Right lobe of liver (tissue), 6 donors: ENCODE measurements around the gene SLC29A1. TPM values are rescaled to one million over a fixed set of nuclear protein-coding genes. Genes with fewer than 3 reads are reported as not detected.

Experiments used
- ATAC-seq, 4 donors: fragments of 200-7000 bp; cut with Tn5 transposase; one replicate each; pipeline ENCODE4 v1.9.1; 2020; ENCODE audit warnings: mild to moderate bottlenecking in 4 of 4, moderate library complexity in 4 of 4
- DNase-seq, 3 donors: peaks; one replicate each; pipeline ENCODE4 v3.0.0-alpha.2; 2020
- H3K27ac ChIP-seq, 3 donors: fragments of 200-600 bp; one replicate each; pipeline ENCODE4 v1.8.0; 2022
- H3K27me3 ChIP-seq, 2 donors: fragments of 200-600 bp; one replicate each; pipeline ENCODE4 v1.8.0; 2022
- H3K36me3 ChIP-seq, 4 donors: fragments of 200-600 bp; sonication (generic) in 1 of 4; one replicate each; pipeline versions ENCODE4 v1.5.1 to v1.8.0; 2017 to 2022; ENCODE audit warnings: control low read depth in 1 of 4
- H3K4me1 ChIP-seq, 4 donors: fragments of 200-600 bp; sonication (generic) in 1 of 4; one replicate each; pipeline versions ENCODE4 v1.5.1 to v1.8.0; 2017 to 2022; ENCODE audit warnings: control low read depth in 1 of 4
- H3K4me3 ChIP-seq, 3 donors: fragments of 200-600 bp; one replicate each; pipeline ENCODE4 v1.8.0; 2022
- H3K9me3 ChIP-seq, 4 donors: fragments of 200-600 bp; sonication (generic) in 1 of 4; one replicate each; pipeline versions ENCODE4 v1.5.1 to v1.8.0; 2017 to 2022; ENCODE audit warnings: control low read depth in 1 of 4
- CTCF ChIP-seq, 4 donors: fragments of 200-600 bp in 3 of 4; fragments of 450-650 bp in 1 of 4; IDR thresholded peaks; one replicate each; pipeline versions ENCODE4 v1.5.1 to v1.8.0; 2016 to 2022; ENCODE audit warnings: antibody characterized with exemption in 4 of 4, mild to moderate bottlenecking in 2 of 4
- POLR2A ChIP-seq: fragments of 450-650 bp; IDR thresholded peaks from one replicate; pipeline ENCODE4 v1.6.1; 2017; ENCODE audit warnings: antibody characterized with exemption, mild to moderate bottlenecking
- WGBS: methylation state at CpG from one replicate; pipeline ENCODE4 v1.1.6; 2018; ENCODE audit warnings: low coverage, low lambda C conversion rate; ENCODE audit not compliant: insufficient coverage; ENCODE audit errors: missing lambda C conversion rate; 5-methylcytosine and 5-hydroxymethylcytosine counted together
- intact Hi-C, 2 donors: fragments of 100-400 bp; cut with DNase I; formaldehyde crosslinking; loops; one replicate each; pipeline versions ENCODE4 v1.11.2 to v1.14.1; 2022
- total RNA-seq, 6 experiments: library from RNA; depleted of rRNA in 2 of 6; stranded (reverse); fragments of >200 nt in 2 of 6; fragmentation: NEBNext Ultra II Directional in 3 of 6; extraction: Animal tissue kit (Norgen Biotek cat#: 25700) in 3 of 6; gene quantifications; one replicate each; pipeline versions ENCODE4 v1.1.0 to v1.2.4, GENCODE V29; 2016 to 2023
- donor health status: DM: no; HTN: yes; CAD: no.
- donor health status: DM: no; HTN: no; CAD: no.
- donor health status: DM: no; HTN: no; CAD: no.
- donor health status: DM: no; HTN: yes; CAD: no.
- donor health status: DM: no; HTN: yes; CAD: no.

SLC29A1 gene
- total RNA-seq, 6 experiments from 2014 or later: 27.4 to 51.3 (median 31.4) TPM

GRCh38 chr6:44265007-44265721 lies 41.8 kb downstream of the SLC29A1 start, which contains the start of gene NFKBIE:
Gene NFKBIE, minus strand, starts transcription at chr6:44265551. Its CDS starts 205 bp downstream, at chr6:44265346.
- intact Hi-C loops: loop anchor here (5.0 kb wide), 1 partner anchor 72 kb away; no protein-coding TSS in a partner anchor
- TF ChIP-seq POLR2A: peak; percentile 94
- peak; percentile 13 to 24 (median 18) for TF ChIP-seq CTCF (IDR thresholded peaks at IDR 0.05)
- Histone ChIP-seq H3K9me3 (no peaks in the 10 kb centered on the region), H3K27ac (peak within 1 kb of the TSS; percentile 58 to 88 (median 81)), H3K4me3 (peak within 1 kb of the TSS; percentile 67 to 97 (median 86)), H3K27me3 (no peaks in the 10 kb centered on the region), H3K36me3 (peaks cover 0 to under 1% (median 0%) of the 10 kb centered on the region in 4 donors), H3K4me1 (peaks cover 0 to 16% (median 7%) of the 10 kb centered on the region in 4 donors)
- ATAC-seq: peak; percentile 82 to 95 (median 92)
- peak; percentile 97 to 99 (median 98) for DNase-seq
- WGBS: 1% methylated on average over 12 of the region's 72 CpGs

GRCh38 chr6:44265722-44266233 lies 42.4 kb downstream of the SLC29A1 start:
- Histone ChIP-seq H3K36me3 (no peaks in the 10 kb centered on the region), H3K27ac (peak overlapping the region; percentile 58 to 88 (median 81)), H3K9me3 (no peaks in the 10 kb centered on the region), H3K4me1 (peaks cover 0 to 16% (median 7%) of the 10 kb centered on the region in 4 donors), H3K27me3 (no peaks in the 10 kb centered on the region), H3K4me3 (peak overlapping the region in 2 of 3 donors; percentile 67 to 97)
- DNase-seq (peak in 1 of 3 donors; percentile 51), ATAC-seq (no peak)
- intact Hi-C loops: loop anchor here (5.0 kb wide), 1 partner anchor 72 kb away; no protein-coding TSS in a partner anchor
- TF ChIP-seq POLR2A: no peak
- no peak for TF ChIP-seq CTCF (IDR thresholded peaks at IDR 0.05)
- WGBS: 60% methylated on average over 16 of the region's 17 CpGs

- DNase-seq (peak in 1 of 3 donors; percentile 14), ATAC-seq (no peak)
- Histone ChIP-seq H3K27ac (no peak overlapping the region), H3K4me3 (no peak overlapping the region), H3K4me1 (peaks cover 0 to 16% (median 7%) of the 10 kb centered on the region in 4 donors), H3K36me3 (no peaks in the 10 kb centered on the region), H3K27me3 (no peaks in the 10 kb centered on the region), H3K9me3 (no peaks in the 10 kb centered on the region)
- WGBS: 73% methylated on average over 3 of the region's 3 CpGs
- intact Hi-C loops: loop anchor here (5.0 kb wide), 1 partner anchor 71 kb away; no protein-coding TSS in a partner anchor
- no peak for TF ChIP-seq POLR2A
- no peak for TF ChIP-seq CTCF (IDR thresholded peaks at IDR 0.05)
Observed at GRCh38 chr6:44266347-44266746, 43.0 kb downstream of the SLC29A1 start.

GRCh38 chr6:44267252-44267651 lies 43.9 kb downstream of the SLC29A1 start:
- Histone ChIP-seq H3K36me3 (no peaks in the 10 kb centered on the region), H3K27me3 (no peaks in the 10 kb centered on the region), H3K4me1 (peaks cover 0 to 16% (median 7%) of the 10 kb centered on the region in 4 donors), H3K4me3 (no peak overlapping the region), H3K27ac (no peak overlapping the region), H3K9me3 (no peaks in the 10 kb centered on the region)
- no peak for TF ChIP-seq POLR2A
- no peak for TF ChIP-seq CTCF (IDR thresholded peaks at IDR 0.05)
- intact Hi-C loops: loop anchor here (5.0 kb wide), 1 partner anchor 70 kb away; no protein-coding TSS in a partner anchor
- no peak for ATAC-seq
- WGBS: 73% methylated on average over 3 of the region's 10 CpGs
- DNase-seq: peak in 1 of 3 donors; percentile 27
